Measurements from ENCODE around the gene SLC12A2. TPM values are rescaled to one million over a fixed set of nuclear protein-coding genes. Genes with fewer than 3 reads are reported as not detected.

Gene SLC12A2
- polyA plus RNA-seq, 1 of the 3 experiments (the other 2 are of a cell fraction), result 5.6 TPM

- Histone ChIP-seq H3K9ac (no peak overlapping the region), H3K9me3 (no peaks in the 10 kb centered on the region), H2AFZ (ENCODE audit: low read depth) (no peak overlapping the region), H3F3A (replicated peaks; ENCODE audit: insufficient read depth) (no peaks in the 10 kb centered on the region), H3K4me1 (ENCODE audit: control insufficient read depth in 1 of 2, insufficient read depth in 2 of 2, low read depth in 1 of 2, low read length in 1 of 2) (no peaks in the 10 kb centered on the region; a peak in 1 of 4 replicates), H4K20me1 (ENCODE audit: insufficient read depth) (no peaks in the 10 kb centered on the region), H3K9me2 (no peaks in the 10 kb centered on the region), H3K27me3 (ENCODE audit: insufficient read depth) (no peaks in the 10 kb centered on the region), H3K4me3 (ENCODE audit: low read depth in 2 of 2, low read length in 1 of 2) (no peak overlapping the region), H3K36me3 (replicated peaks in 1 of 2; ENCODE audit: control insufficient read depth in 1 of 2, insufficient read depth in 2 of 2, low read length in 1 of 2) (peaks cover 0 to 27% of the 10 kb centered on the region in 2 experiments), H3K4me2 (no peak overlapping the region), H3K27ac (ENCODE audit: low read depth in 2 of 2, low read length in 1 of 2) (no peak overlapping the region), H3K79me2 (ENCODE audit: insufficient read depth) (peaks cover 32% of the 10 kb centered on the region)
- ChIA-PET CTCF (no interaction called here), POLR2A (no interaction called here)
- no peak for DNase-seq
- TF ChIP-seq GABPA (IDR thresholded peaks at IDR 0.05; ENCODE audit: low read depth) (no peak), CHD2 (IDR thresholded peaks at IDR 0.05; ENCODE audit: low read length, partially characterized antibody) (no peak), ELF1 (IDR thresholded peaks at IDR 0.05) (no peak)
- TF ChIP-seq, protein P1, sequence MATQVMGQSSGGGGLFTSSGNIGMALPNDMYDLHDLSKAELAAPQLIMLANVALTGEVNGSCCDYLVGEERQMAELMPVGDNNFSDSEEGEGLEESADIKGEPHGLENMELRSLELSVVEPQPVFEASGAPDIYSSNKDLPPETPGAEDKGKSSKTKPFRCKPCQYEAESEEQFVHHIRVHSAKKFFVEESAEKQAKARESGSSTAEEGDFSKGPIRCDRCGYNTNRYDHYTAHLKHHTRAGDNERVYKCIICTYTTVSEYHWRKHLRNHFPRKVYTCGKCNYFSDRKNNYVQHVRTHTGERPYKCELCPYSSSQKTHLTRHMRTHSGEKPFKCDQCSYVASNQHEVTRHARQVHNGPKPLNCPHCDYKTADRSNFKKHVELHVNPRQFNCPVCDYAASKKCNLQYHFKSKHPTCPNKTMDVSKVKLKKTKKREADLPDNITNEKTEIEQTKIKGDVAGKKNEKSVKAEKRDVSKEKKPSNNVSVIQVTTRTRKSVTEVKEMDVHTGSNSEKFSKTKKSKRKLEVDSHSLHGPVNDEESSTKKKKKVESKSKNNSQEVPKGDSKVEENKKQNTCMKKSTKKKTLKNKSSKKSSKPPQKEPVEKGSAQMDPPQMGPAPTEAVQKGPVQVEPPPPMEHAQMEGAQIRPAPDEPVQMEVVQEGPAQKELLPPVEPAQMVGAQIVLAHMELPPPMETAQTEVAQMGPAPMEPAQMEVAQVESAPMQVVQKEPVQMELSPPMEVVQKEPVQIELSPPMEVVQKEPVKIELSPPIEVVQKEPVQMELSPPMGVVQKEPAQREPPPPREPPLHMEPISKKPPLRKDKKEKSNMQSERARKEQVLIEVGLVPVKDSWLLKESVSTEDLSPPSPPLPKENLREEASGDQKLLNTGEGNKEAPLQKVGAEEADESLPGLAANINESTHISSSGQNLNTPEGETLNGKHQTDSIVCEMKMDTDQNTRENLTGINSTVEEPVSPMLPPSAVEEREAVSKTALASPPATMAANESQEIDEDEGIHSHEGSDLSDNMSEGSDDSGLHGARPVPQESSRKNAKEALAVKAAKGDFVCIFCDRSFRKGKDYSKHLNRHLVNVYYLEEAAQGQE (IDR thresholded peaks at IDR 0.05; ENCODE audit: low read depth, low read length), result no peak
These were observed 9.4 kb upstream of the SLC12A2 start for GRCh38 chr5:128074171-128074570.

DNA sequence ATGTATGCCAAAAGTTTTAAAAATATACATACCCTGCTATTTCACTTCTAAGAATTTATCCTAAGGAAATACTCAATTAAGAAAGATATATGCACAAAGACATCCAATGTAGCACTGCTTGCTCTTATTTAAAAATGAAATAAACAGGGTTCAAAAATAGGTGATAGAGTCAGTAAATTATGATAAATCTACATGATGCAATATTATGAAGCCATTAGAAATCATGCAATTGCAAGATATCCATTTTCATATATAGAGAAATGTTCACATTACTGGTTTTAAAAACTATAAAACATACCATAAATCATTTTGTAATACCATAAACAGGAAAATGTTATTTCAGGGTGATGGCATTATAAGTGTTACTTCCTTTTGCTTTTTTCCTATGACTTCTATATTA, 8.6 kb upstream of the SLC12A2 start:
- no peaks in the 10 kb centered on the region for H3K27me3 ChIP-seq (ENCODE audit: insufficient read depth)
- DNase-seq, result no peak
- ChIA-PET POLR2A (no interaction called here), CTCF (no interaction called here)
- TF ChIP-seq YY1 (IDR thresholded peaks at IDR 0.05; ENCODE audit: low read depth), result no peak
- no peak for TF ChIP-seq MAX (IDR thresholded peaks at IDR 0.05; ENCODE audit: low read depth)
- no peak for TF ChIP-seq IRF3 (IDR thresholded peaks at IDR 0.05; ENCODE audit: low read depth, low read length)
- no peak for TF ChIP-seq RAD21 (IDR thresholded peaks at IDR 0.05; ENCODE audit: low read length)
- TF ChIP-seq RCOR1 (IDR thresholded peaks at IDR 0.05; ENCODE audit: low read length), result no peak
- no peak for TF ChIP-seq TAF1 (IDR thresholded peaks at IDR 0.05; ENCODE audit: borderline replicate concordance, low read depth, low read length)
- TF ChIP-seq NRF1 (IDR thresholded peaks at IDR 0.05; ENCODE audit: low read depth, low read length), result no peak
- no peak for TF ChIP-seq USF1 (IDR thresholded peaks at IDR 0.05; ENCODE audit: borderline replicate concordance, low read depth)
- no peak for TF ChIP-seq SIN3A (IDR thresholded peaks at IDR 0.05; ENCODE audit: borderline replicate concordance, low read depth, low read length)
- no peak for TF ChIP-seq POLR2AphosphoS5 (IDR thresholded peaks at IDR 0.05; ENCODE audit: low read depth, low read length)
- TF ChIP-seq TEAD4 (IDR thresholded peaks at IDR 0.05; ENCODE audit: borderline replicate concordance, insufficient read depth), result no peak
- TF ChIP-seq RFX5 (IDR thresholded peaks at IDR 0.05; ENCODE audit: low read length), result no peak
- no peak for TF ChIP-seq FOSL2 (IDR thresholded peaks at IDR 0.05; ENCODE audit: borderline replicate concordance, low read depth)
- H3K9ac ChIP-seq, result no peak overlapping the region
- peaks cover 0 to 19% of the 10 kb centered on the region in 2 experiments for H3K36me3 ChIP-seq (replicated peaks in 1 of 2; ENCODE audit: control insufficient read depth in 1 of 2, insufficient read depth in 2 of 2, low read length in 1 of 2)
- no peak overlapping the region for H3K27ac ChIP-seq (ENCODE audit: low read depth in 2 of 2, low read length in 1 of 2)
- H2AFZ ChIP-seq (ENCODE audit: low read depth), result no peak overlapping the region
- H3K79me2 ChIP-seq (ENCODE audit: insufficient read depth), result peaks cover 38% of the 10 kb centered on the region
- no peaks in the 10 kb centered on the region for H3K9me2 ChIP-seq
- H3K4me1 ChIP-seq (ENCODE audit: control insufficient read depth in 1 of 2, insufficient read depth in 2 of 2, low read depth in 1 of 2, low read length in 1 of 2), result no peaks in the 10 kb centered on the region; a peak in 1 of 4 replicates
- no peaks in the 10 kb centered on the region for H3F3A ChIP-seq (replicated peaks; ENCODE audit: insufficient read depth)
- no peak overlapping the region for H3K4me2 ChIP-seq
- no peaks in the 10 kb centered on the region for H4K20me1 ChIP-seq (ENCODE audit: insufficient read depth)
- H3K4me3 ChIP-seq (ENCODE audit: low read depth in 2 of 2, low read length in 1 of 2), result no peak overlapping the region
- H3K9me3 ChIP-seq, result no peaks in the 10 kb centered on the region
